T-cell (primary cell): Measurements from ENCODE around the gene PLK1. TPM values are rescaled to one million over a fixed set of nuclear protein-coding genes. Genes with fewer than 3 reads are reported as not detected.

Experiments used
- ATAC-seq, 4 experiments: fragments of 200-7000 bp in 3 of 4; fragments of 150-1000 bp in 1 of 4; cut with Tn5 transposase; replicated peaks in 1 of 4; 1 replicate in 3 of 4; 2 replicates in 1 of 4; pipeline ENCODE4 v1.10.0; 2021; ENCODE audit warnings: moderate library complexity in 3 of 4, mild to moderate bottlenecking in 2 of 4, moderate number of reproducible peaks in 1 of 4
- CTCF ChIA-PET, 2 donors: fragments of 300-600 bp; sonication (Branson Sonifier 250); formaldehyde crosslinking; loops; one replicate each; lab custom pipeline; 2022; ENCODE audit warnings: antibody characterized with exemption in 2 of 2; lab: Charles Lee
- POLR2A ChIA-PET, 2 donors: fragments of 300-600 bp; sonication (Branson Sonifier 250); formaldehyde crosslinking; loops; one replicate each; lab custom pipeline; 2022; ENCODE audit warnings: antibody characterized with exemption in 2 of 2; lab: Charles Lee
- DNase-seq, 35 experiments: peaks; one replicate each; pipeline versions ENCODE4 v3.0.0 to v3.0.0-alpha.2; 2013 to 2023
- H3K27ac ChIP-seq: one replicate; pipeline ENCODE4 v1.5.1; 2013; ENCODE audit warnings: low read length
- H3K27me3 ChIP-seq, 2 experiments: replicated peaks in 1 of 2; 1 replicate in 1 of 2; 2 replicates in 1 of 2; pipeline versions ENCODE4 v1.6.1 to v1.7.0; 2013; ENCODE audit warnings: low read length in 1 of 2, mixed read lengths in 1 of 2; ENCODE audit not compliant: control insufficient read depth in 2 of 2, insufficient read depth in 2 of 2; ENCODE audit errors: extremely low read depth in 1 of 2
- H3K36me3 ChIP-seq, 2 donors: 1 replicate in 1 of 2; 2 replicates in 1 of 2; pipeline versions ENCODE4 v1.6.1 to v1.7.0; 2013; ENCODE audit warnings: low read length in 1 of 2; ENCODE audit not compliant: control insufficient read depth in 2 of 2, insufficient read depth in 1 of 2; ENCODE audit errors: extremely low read depth in 1 of 2
- H3K4me1 ChIP-seq, 2 experiments: 1 replicate in 1 of 2; 2 replicates in 1 of 2; pipeline versions ENCODE4 v1.6.1 to v1.7.0; 2013; ENCODE audit warnings: low read length in 2 of 2, mixed read lengths in 1 of 2; ENCODE audit not compliant: insufficient read depth in 2 of 2, control insufficient read depth in 1 of 2; ENCODE audit errors: extremely low read depth in 1 of 2
- H3K4me3 ChIP-seq, 2 donors: 1 replicate in 1 of 2; 2 replicates in 1 of 2; pipeline versions ENCODE4 v1.5.1 to v1.7.0; 2013; ENCODE audit warnings: mild to moderate bottlenecking in 2 of 2, low read length in 1 of 2, moderate library complexity in 1 of 2; ENCODE audit not compliant: control insufficient read depth in 1 of 2; ENCODE audit errors: extremely low read depth in 1 of 2
- H3K9me3 ChIP-seq: 2 replicates; pipeline ENCODE4 v1.7.0; 2013
- H3K27ac Mint-ChIP-seq, 2 donors: one replicate each; pipeline ENCODE4 v1.8.0; 2020 to 2021; ENCODE audit warnings: mild to moderate bottlenecking in 2 of 2, mixed read lengths in 2 of 2
- H3K27me3 Mint-ChIP-seq, 2 donors: one replicate each; pipeline ENCODE4 v1.8.0; 2021 to 2022; ENCODE audit warnings: mixed read lengths in 2 of 2
- H3K36me3 Mint-ChIP-seq: one replicate; pipeline ENCODE4 v1.8.0; 2021; ENCODE audit warnings: mixed read lengths
- H3K4me1 Mint-ChIP-seq, 3 donors: one replicate each; pipeline ENCODE4 v1.8.0; 2020 to 2022; ENCODE audit warnings: mixed read lengths in 3 of 3, mild to moderate bottlenecking in 1 of 3
- H3K4me3 Mint-ChIP-seq, 3 donors: one replicate each; pipeline ENCODE4 v1.8.0; 2020 to 2022; ENCODE audit warnings: mild to moderate bottlenecking in 3 of 3, mixed read lengths in 3 of 3, moderate library complexity in 3 of 3
- H3K9me3 Mint-ChIP-seq, 3 donors: one replicate each; pipeline ENCODE4 v1.8.0; 2020 to 2022; ENCODE audit warnings: mixed read lengths in 3 of 3
- WGBS: methylation state at CpG from one replicate; pipeline ENCODE4 v1.1.5; 2013; ENCODE audit warnings: missing lambda C conversion rate; ENCODE audit not compliant: insufficient coverage; 5-methylcytosine and 5-hydroxymethylcytosine counted together
- total RNA-seq, 35 experiments: library from RNA in 6 of 35; stranded (reverse) in 6 of 35; fragments of 120-200 nt in 1 of 35; gene quantifications; one replicate each; pipeline versions ENCODE4 v1.2.1 to v1.2.4 and lab custom pipeline; 2013 to 2026

PLK1 gene
- total RNA-seq, 5 donors from 2014 or later (not counting 1 experiment from before 2014, with no cell fraction given), result 1.5 to 4.6 (median 3.7) TPM

DNA sequence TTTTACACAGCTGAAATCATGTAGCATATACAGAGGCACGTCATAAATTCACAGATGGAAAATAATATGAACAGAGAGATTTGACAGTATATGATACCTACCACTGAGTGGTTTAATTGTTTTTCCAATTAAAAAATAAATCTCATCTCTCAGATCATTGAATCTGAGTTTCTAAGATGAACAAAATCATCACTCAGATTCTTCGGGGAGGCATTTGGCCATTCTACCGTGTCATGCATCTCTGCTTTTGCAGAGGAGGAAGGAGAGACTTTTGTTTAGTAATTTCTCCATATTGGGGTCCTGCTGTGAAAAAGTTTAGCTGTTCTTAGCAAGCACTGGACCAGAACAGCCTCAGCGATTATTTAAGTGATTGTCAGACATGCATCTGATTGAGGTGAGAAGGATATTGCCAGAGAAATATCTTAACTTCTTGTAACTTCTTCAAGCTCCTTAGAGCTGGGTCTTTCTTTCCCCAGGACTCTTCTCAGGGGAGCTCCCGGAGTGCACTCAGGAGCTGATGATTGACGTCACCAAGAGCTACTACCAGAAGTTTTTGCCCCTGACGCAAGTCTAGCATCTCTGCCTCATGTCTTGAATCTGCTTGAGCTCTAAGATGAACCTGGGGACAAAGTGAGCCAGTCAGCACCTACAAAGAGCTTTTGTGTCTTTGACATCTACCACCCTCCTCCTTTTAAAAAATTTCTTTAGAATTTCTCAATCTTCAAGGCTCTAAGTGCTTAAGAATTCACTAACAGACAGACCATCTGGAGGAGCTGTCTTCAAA lies 11.9 kb upstream of the PLK1 start:
- no peaks in the 10 kb centered on the region for H3K4me1 ChIP-seq
- H3K27ac ChIP-seq, result no peak overlapping the region
- WGBS, result 98% methylated on average over 4 of the region's 7 CpGs
- ATAC-seq (no peak), DNase-seq (no peak)
- no peaks in the 10 kb centered on the region for H3K9me3 ChIP-seq
- no peak overlapping the region for H3K4me3 Mint-ChIP-seq
- peaks cover 87% of the 10 kb centered on the region for H3K36me3 Mint-ChIP-seq
- POLR2A ChIA-PET, result no interaction called here
- no peaks in the 10 kb centered on the region for H3K9me3 Mint-ChIP-seq
- H3K36me3 ChIP-seq, result peaks cover 6 to 87% of the 10 kb centered on the region in 2 donors
- peaks cover 0 to 12% (median 7%) of the 10 kb centered on the region in 3 donors for H3K4me1 Mint-ChIP-seq
- H3K27ac Mint-ChIP-seq, result no peak overlapping the region
- H3K27me3 Mint-ChIP-seq, result no peaks in the 10 kb centered on the region
- no peaks in the 10 kb centered on the region for H3K27me3 ChIP-seq
- no peak overlapping the region for H3K4me3 ChIP-seq
- CTCF ChIA-PET, result no interaction called here

DNA sequence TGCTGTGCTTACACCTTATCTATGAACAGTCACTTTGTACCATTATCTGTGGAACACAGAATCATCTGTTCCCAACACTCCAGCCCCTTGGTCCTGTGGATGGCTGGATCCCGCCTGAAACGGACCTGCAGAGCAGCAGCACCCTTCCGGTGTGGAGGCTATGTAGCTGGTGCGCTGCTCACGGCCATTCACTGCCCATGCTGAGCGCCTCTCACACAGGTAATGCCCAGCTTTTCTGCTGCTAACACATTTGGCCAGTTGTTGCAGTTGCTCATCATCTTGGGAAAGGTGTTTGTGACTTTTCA lies 11.4 kb upstream of the PLK1 start:
- 98% methylated on average over 5 of the region's 6 CpGs for WGBS
- H3K27me3 ChIP-seq, result no peaks in the 10 kb centered on the region
- H3K27ac Mint-ChIP-seq, result no peak overlapping the region
- peaks cover 0 to 12% (median 7%) of the 10 kb centered on the region in 3 donors for H3K4me1 Mint-ChIP-seq
- no peak overlapping the region for H3K4me3 Mint-ChIP-seq
- no peak overlapping the region for H3K27ac ChIP-seq
- CTCF ChIA-PET, result no interaction called here
- DNase-seq (no peak), ATAC-seq (no peak)
- no peaks in the 10 kb centered on the region for H3K4me1 ChIP-seq
- no peaks in the 10 kb centered on the region for H3K27me3 Mint-ChIP-seq
- H3K36me3 ChIP-seq, result peaks cover 6 to 87% of the 10 kb centered on the region in 2 donors
- POLR2A ChIA-PET, result no interaction called here
- H3K36me3 Mint-ChIP-seq, result peaks cover 87% of the 10 kb centered on the region
- H3K4me3 ChIP-seq, result no peak overlapping the region
- H3K9me3 ChIP-seq, result no peaks in the 10 kb centered on the region
- H3K9me3 Mint-ChIP-seq, result no peaks in the 10 kb centered on the region

GRCh38 chr16:23668225-23668624 lies 10.5 kb upstream of the PLK1 start:
- Histone ChIP-seq H3K9me3 (no peaks in the 10 kb centered on the region), H3K4me1 (no peaks in the 10 kb centered on the region), H3K27me3 (no peaks in the 10 kb centered on the region), H3K36me3 (peaks cover 6 to 78% of the 10 kb centered on the region in 2 donors), H3K27ac (no peak overlapping the region), H3K4me3 (no peak overlapping the region)
- POLR2A ChIA-PET, result no interaction called here
- ATAC-seq, result no peak
- Mint-ChIP-seq H3K4me1 (peaks cover 0 to 12% (median 7%) of the 10 kb centered on the region in 3 donors), H3K36me3 (peaks cover 78% of the 10 kb centered on the region), H3K27me3 (no peaks in the 10 kb centered on the region), H3K4me3 (no peak overlapping the region), H3K9me3 (no peaks in the 10 kb centered on the region), H3K27ac (no peak overlapping the region)
- no peak for DNase-seq
- no CpG with 5 or more reads among the region's 1 CpG for WGBS
- CTCF ChIA-PET, result no interaction called here

- ATAC-seq (no peak), DNase-seq (no peak)
- peaks cover 6 to 76% of the 10 kb centered on the region in 2 donors for H3K36me3 ChIP-seq
- H3K4me1 Mint-ChIP-seq, result peaks cover 0 to 12% (median 7%) of the 10 kb centered on the region in 3 donors
- CTCF ChIA-PET, result no interaction called here
- H3K36me3 Mint-ChIP-seq, result peaks cover 75% of the 10 kb centered on the region
- no peak overlapping the region for H3K4me3 ChIP-seq
- WGBS, result 100% methylated on average over 1 of the region's 4 CpGs
- H3K4me3 Mint-ChIP-seq, result no peak overlapping the region
- H3K4me1 ChIP-seq, result no peaks in the 10 kb centered on the region
- no peaks in the 10 kb centered on the region for H3K9me3 Mint-ChIP-seq
- H3K27ac ChIP-seq, result no peak overlapping the region
- H3K9me3 ChIP-seq, result no peaks in the 10 kb centered on the region
- no peaks in the 10 kb centered on the region for H3K27me3 ChIP-seq
- no peaks in the 10 kb centered on the region for H3K27me3 Mint-ChIP-seq
- H3K27ac Mint-ChIP-seq, result no peak overlapping the region
- POLR2A ChIA-PET, result no interaction called here
Measured at GRCh38 chr16:23668873-23669272, 9.8 kb upstream of the PLK1 start.

- CTCF ChIA-PET, result no interaction called here
Measured at GRCh38 chr16:23670137-23670776, 8.4 kb upstream of the PLK1 start.

GRCh38 chr16:23673971-23674614 lies 4.6 kb upstream of the PLK1 start:
- peaks cover 0 to 6% of the 10 kb centered on the region in 2 experiments for H3K27me3 ChIP-seq
- ChIA-PET POLR2A (no interaction called here), CTCF (interaction anchor here in 1 of 2 donors (0.6 kb wide), 1 partner anchor 254 kb away, joined by 3 read pairs; no protein-coding TSS in a partner anchor)
- Mint-ChIP-seq H3K4me3 (no peak overlapping the region), H3K27me3 (no peaks in the 10 kb centered on the region), H3K27ac (no peak overlapping the region), H3K9me3 (no peaks in the 10 kb centered on the region), H3K4me1 (peaks cover 7 to 23% (median 13%) of the 10 kb centered on the region in 3 donors), H3K36me3 (peaks cover 31% of the 10 kb centered on the region)
- DNase-seq, result no peak
- H3K36me3 ChIP-seq, result peaks cover 6 to 32% of the 10 kb centered on the region in 2 donors
- WGBS, result 93% methylated on average over 8 of the region's 8 CpGs
- no peak overlapping the region for H3K4me3 ChIP-seq
- H3K27ac ChIP-seq, result no peak overlapping the region
- no peak for ATAC-seq
- no peaks in the 10 kb centered on the region for H3K9me3 ChIP-seq
- peaks cover 1 to 9% of the 10 kb centered on the region in 2 experiments for H3K4me1 ChIP-seq

More at GRCh38 chr16:23670137-23670776, 8.4 kb upstream of the PLK1 start:
- Mint-ChIP-seq H3K27ac (peak overlapping the region; percentile 48 to 60), H3K4me3 (no peak overlapping the region), H3K9me3 (no peaks in the 10 kb centered on the region), H3K4me1 (peaks cover 0 to 12% (median 7%) of the 10 kb centered on the region in 3 donors), H3K36me3 (peaks cover 68% of the 10 kb centered on the region), H3K27me3 (no peaks in the 10 kb centered on the region)
- peak in 3 of 4 experiments; percentile 75 to 85 (median 85) for ATAC-seq
- H3K27me3 ChIP-seq, result no peaks in the 10 kb centered on the region
- no peak overlapping the region for H3K4me3 ChIP-seq
- POLR2A ChIA-PET, result interaction anchor here in 1 of 2 donors (0.5 kb wide), 1 partner anchor 1037 kb away, joined by 4 read pairs; no protein-coding TSS in a partner anchor
- no peaks in the 10 kb centered on the region for H3K9me3 ChIP-seq
- WGBS, result 78% methylated on average over 1 of the region's 4 CpGs
- H3K27ac ChIP-seq, result no peak overlapping the region
- H3K4me1 ChIP-seq, result no peaks in the 10 kb centered on the region
- DNase-seq, result no peak
- peaks cover 6 to 68% of the 10 kb centered on the region in 2 donors for H3K36me3 ChIP-seq
